GM12801 (cell line): ENCODE measurements around the gene SREBF2.

Experiments
- CTCF ChIP-seq: IDR thresholded peaks from one replicate; pipeline ENCODE4 v1.5.1; 2011; ENCODE audit warnings: control low read depth; ENCODE audit not compliant: insufficient read length; ENCODE audit errors: extremely low read depth

SREBF2 gene

GRCh38 chr22:41828516-41828915, 4.4 kb upstream of the SREBF2 start:
- TF ChIP-seq CTCF = no peak

GRCh38 chr22:41830174-41830573, 2.7 kb upstream of the SREBF2 start:
- TF ChIP-seq CTCF = no peak

- TF ChIP-seq CTCF = no peak
Measured at GRCh38 chr22:41831383-41831782, 1.5 kb upstream of the SREBF2 start.

- no peak for TF ChIP-seq CTCF
Measured at GRCh38 chr22:41831828-41832552, 915 bp upstream of the SREBF2 start.

- TF ChIP-seq CTCF = no peak
Measured at GRCh38 chr22:41833369-41834004, 582 bp downstream of the SREBF2 start.

GRCh38 chr22:41834005-41834944, 1.4 kb downstream of the SREBF2 start:
- no peak for TF ChIP-seq CTCF

- TF ChIP-seq CTCF = no peak
Measured at GRCh38 chr22:41836551-41836950, 3.6 kb downstream of the SREBF2 start.
